Panc1 (cell line): ENCODE measurements around the gene SERPINE2. TPM values are rescaled to one million over a fixed set of nuclear protein-coding genes. Genes with fewer than 3 reads are reported as not detected.

ENCODE experiments used
- ATAC-seq: fragments of 200-7000 bp; cut with Tn5 transposase; 2 replicates; pipeline ENCODE4 v1.9.1; 2020; ENCODE audit warnings: mild to moderate bottlenecking, moderate library complexity
- BruUV-seq: library from RNA; stranded (reverse); fragments of 400-500 nt; replicated peaks from 2 replicates; lab custom pipeline; 2021; lab: Mats Ljungman, UMichigan
- CTCF ChIA-PET: fragments of 300-600 bp; sonication (Branson Sonifier 250); formaldehyde crosslinking; loops from one replicate; lab custom pipeline; 2022; ENCODE audit warnings: antibody characterized with exemption; lab: Charles Lee
- POLR2A ChIA-PET: fragments of 300-600 bp; sonication (Branson Sonifier 250); formaldehyde crosslinking; loops from one replicate; lab custom pipeline; 2022; ENCODE audit warnings: antibody characterized with exemption; lab: Charles Lee
- DNase-seq: peaks from one replicate; pipeline ENCODE4 v3.0.0-alpha.2; 2010; ENCODE audit warnings: low read depth, low spot score
- H3K27ac ChIP-seq: 2 replicates; pipeline ENCODE4 v1.5.1; 2011; ENCODE audit warnings: mild to moderate bottlenecking, low read length, inconsistent platforms
- H3K27me3 ChIP-seq: fragments of 200-500 bp; sonication (Bioruptor generic); 2 replicates; pipeline ENCODE4 v1.6.0; 2014; ENCODE audit warnings: low read length, inconsistent platforms; ENCODE audit not compliant: control insufficient read depth, insufficient read depth
- H3K36me3 ChIP-seq: fragments of 200-500 bp; sonication (Bioruptor generic); 2 replicates; pipeline ENCODE4 v1.5.1; 2014; ENCODE audit warnings: inconsistent platforms, mild to moderate bottlenecking, low read length, moderate library complexity; ENCODE audit not compliant: control insufficient read depth, insufficient read depth
- H3K4me1 ChIP-seq: 2 replicates; pipeline ENCODE4 v1.5.1; 2011; ENCODE audit warnings: inconsistent platforms, mild to moderate bottlenecking, low read length, moderate library complexity; ENCODE audit not compliant: control insufficient read depth, insufficient read depth
- H3K4me3 ChIP-seq, 2 experiments: 2 replicates each; pipeline ENCODE4 v1.5.1; 2011 to 2012; ENCODE audit warnings: low read depth in 2 of 2, low read length in 2 of 2, mild to moderate bottlenecking in 2 of 2, inconsistent platforms in 1 of 2, moderate library complexity in 1 of 2
- H3K9me3 ChIP-seq: fragments of 200-500 bp; sonication (Bioruptor generic); 2 replicates; pipeline ENCODE4 v1.5.1; 2014; ENCODE audit warnings: low read depth, mild to moderate bottlenecking, inconsistent platforms, low read length, moderate library complexity; ENCODE audit not compliant: control insufficient read depth, insufficient read depth
- CTCF ChIP-seq: fragments of 450-650 bp; IDR thresholded peaks from 2 replicates; pipeline ENCODE4 v1.5.1; 2017; ENCODE audit warnings: mild to moderate bottlenecking
- POLR2AphosphoS5 ChIP-seq: IDR thresholded peaks from 2 replicates; pipeline ENCODE4 v1.6.1; 2012; ENCODE audit warnings: mild to moderate bottlenecking, low read depth, low read length, moderate library complexity
- REST ChIP-seq, 2 experiments: IDR thresholded peaks; 2 replicates each; pipeline ENCODE4 v1.6.1; 2011 to 2012; ENCODE audit warnings: low read depth in 2 of 2, control low read depth in 1 of 2, low read length in 1 of 2, mild to moderate bottlenecking in 1 of 2, moderate library complexity in 1 of 2; ENCODE audit not compliant: insufficient read depth in 1 of 2
- SIN3A ChIP-seq: IDR thresholded peaks from 2 replicates; pipeline ENCODE4 v1.6.1; 2012; ENCODE audit warnings: low read depth, mild to moderate bottlenecking, low read length, moderate library complexity, borderline replicate concordance; ENCODE audit not compliant: insufficient read depth
- TCF7L2 ChIP-seq: IDR thresholded peaks from 2 replicates; pipeline ENCODE4 v1.6.1; 2011; ENCODE audit warnings: mild to moderate bottlenecking, low read depth, low read length, inconsistent platforms
- in situ Hi-C: cut with HindIII; loops from 2 replicates; pipeline ENCODE4 v1.10.0; 2016; ENCODE audit warnings: low sequenced_read_pairs, low pct_unique_long_range_greater_than_20kb
- intact Hi-C: fragments of 100-400 bp; cut with micrococcal nuclease; formaldehyde crosslinking; loops from one replicate; pipeline ENCODE4 v1.10.0; 2022; ENCODE audit not compliant: unreplicated experiment
- total RNA-seq: library from RNA; stranded (reverse); gene quantifications from one replicate; pipeline ENCODE4 v1.2.1, GENCODE V29; 2021; ENCODE audit not compliant: unreplicated experiment

Gene SERPINE2
- total RNA-seq, 1 experiment from 2014 or later: 3.1 TPM

- Histone ChIP-seq H3K4me1 (peaks cover 9% of the 10 kb centered on the region; the same call in 1 of the 2 replicates), H3K27me3 (no peaks in the 10 kb centered on the region), H3K9me3 (no peaks in the 10 kb centered on the region), H3K27ac (no peak overlapping the region), H3K36me3 (no peaks in the 10 kb centered on the region), H3K4me3 (no peak overlapping the region)
- CTCF ChIA-PET: interaction anchor here (0.5 kb wide), 1 partner anchor 40 kb away, joined by 5 read pairs; no protein-coding TSS in a partner anchor
- ATAC-seq: no peak
- no peak for TF ChIP-seq CTCF
- TF ChIP-seq REST (IDR thresholded peaks at IDR 0.05; ENCODE audit: insufficient read depth in 1 of 2, low read depth in 2 of 2, low read length in 1 of 2): no peak
- no peak for TF ChIP-seq SIN3A
- TF ChIP-seq TCF7L2: no peak
- TF ChIP-seq POLR2AphosphoS5: no peak
- intact Hi-C loops: no loop called here
- no peak for DNase-seq
- in situ Hi-C loops: no loop called here
- POLR2A ChIA-PET: no interaction called here
- BruUV-seq: no TSS peak
Measured at GRCh38 chr2:223936862-223937326, 102.2 kb downstream of the SERPINE2 start.

DNA sequence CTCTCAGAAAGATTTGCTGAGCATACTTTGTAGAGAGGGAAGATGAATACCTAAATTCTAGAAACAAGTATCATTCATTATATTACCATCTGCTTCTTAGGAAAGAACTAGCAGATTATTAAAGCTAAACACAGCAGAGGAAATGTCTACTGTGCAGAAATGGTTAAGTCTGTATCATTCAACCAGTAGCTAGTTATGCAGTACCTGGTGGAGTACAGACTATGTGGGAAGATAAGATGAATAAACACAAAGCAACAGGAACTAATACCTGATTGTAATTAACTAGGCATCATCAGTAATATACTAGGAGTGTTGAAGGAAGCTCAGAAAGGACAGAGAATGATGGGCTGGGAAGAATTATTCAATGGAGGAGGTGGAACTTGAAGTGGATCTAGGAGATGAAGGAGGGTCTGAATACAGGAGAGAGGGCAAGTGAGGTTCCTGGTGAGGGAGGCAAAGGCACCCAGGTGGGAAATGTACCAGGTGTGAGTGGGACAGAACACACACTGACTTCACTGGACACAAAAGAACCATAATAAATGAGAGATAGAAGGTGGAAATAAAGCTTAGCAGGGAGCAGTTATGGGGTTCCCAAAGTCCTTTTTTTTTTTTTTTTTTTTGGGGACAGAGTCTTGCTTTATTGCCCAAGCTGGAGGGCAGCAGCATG, 103.5 kb downstream of the SERPINE2 start:
- POLR2A ChIA-PET: no interaction called here
- Histone ChIP-seq H3K9me3 (no peaks in the 10 kb centered on the region), H3K27ac (no peak overlapping the region), H3K27me3 (no peaks in the 10 kb centered on the region), H3K36me3 (no peaks in the 10 kb centered on the region), H3K4me1 (peaks cover 7% of the 10 kb centered on the region), H3K4me3 (no peak overlapping the region)
- CTCF ChIA-PET: no interaction called here
- in situ Hi-C loops (no loop called here), intact Hi-C loops (no loop called here)
- ATAC-seq: no peak
- no TSS peak for BruUV-seq
- TF ChIP-seq REST (IDR thresholded peaks at IDR 0.05; ENCODE audit: insufficient read depth in 1 of 2, low read depth in 2 of 2, low read length in 1 of 2) (no peak), CTCF (no peak), TCF7L2 (no peak), POLR2AphosphoS5 (no peak), SIN3A (no peak)
- DNase-seq: no peak
